ENCODE results near the gene COLEC11. TPM values are rescaled to one million over a fixed set of nuclear protein-coding genes. Genes with fewer than 3 reads are reported as not detected.

Gene COLEC11
- total and polyA plus RNA-seq, 8 donors, result 2.0 to 9.9 (median 3.3) TPM; not detected in 3

DNA sequence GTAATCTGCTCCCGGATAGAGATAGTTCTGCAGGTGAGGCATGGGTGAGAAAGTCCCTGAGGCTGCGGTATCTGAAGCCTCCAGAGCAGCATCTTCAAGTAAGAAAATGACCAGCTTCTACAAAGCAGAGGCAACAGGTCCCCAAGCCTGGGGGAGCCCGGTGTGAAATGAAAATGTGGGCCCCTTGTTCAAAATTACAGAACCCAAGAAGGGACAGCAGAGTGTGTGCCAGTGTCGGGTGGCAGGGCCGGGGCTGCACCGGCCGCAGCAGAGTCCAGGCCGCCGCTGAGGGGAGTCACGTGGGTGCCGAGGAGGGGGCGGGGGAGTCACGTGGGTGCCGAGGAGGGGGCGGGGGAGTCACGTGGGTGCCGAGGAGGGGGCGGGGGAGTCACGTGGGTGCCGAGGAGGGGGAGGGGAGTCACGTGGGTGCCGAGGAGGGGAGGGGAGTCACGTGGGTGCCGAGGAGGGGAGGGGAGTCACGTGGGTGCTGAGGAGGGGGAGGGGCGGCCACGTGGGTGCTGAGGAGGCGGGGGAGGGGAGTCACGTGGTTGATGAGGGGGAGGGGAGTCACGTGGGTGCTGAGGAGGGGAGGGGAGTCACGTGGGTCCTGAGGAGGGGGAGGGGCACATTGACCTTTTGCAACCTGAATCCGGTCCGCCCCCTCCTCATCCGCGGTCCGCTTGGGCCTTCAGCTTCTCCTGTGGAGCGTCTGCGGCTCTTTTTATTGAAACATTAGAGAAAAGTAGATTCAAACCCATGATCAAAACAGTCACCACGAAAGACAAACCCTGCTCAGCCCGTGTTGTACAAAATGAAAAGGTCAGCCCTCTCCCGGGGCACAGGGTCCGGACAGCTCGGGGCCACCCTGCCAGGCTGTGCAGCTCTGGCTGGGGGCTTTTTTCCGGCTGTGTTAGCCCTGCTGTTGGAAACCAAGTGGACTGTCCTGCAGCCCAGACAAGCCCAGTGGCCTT is 10.4 kb downstream of the COLEC11 start:
- TF ChIP-seq POLR2A (IDR thresholded peaks at IDR 0.05), result no peak
- TF ChIP-seq, protein P1, sequence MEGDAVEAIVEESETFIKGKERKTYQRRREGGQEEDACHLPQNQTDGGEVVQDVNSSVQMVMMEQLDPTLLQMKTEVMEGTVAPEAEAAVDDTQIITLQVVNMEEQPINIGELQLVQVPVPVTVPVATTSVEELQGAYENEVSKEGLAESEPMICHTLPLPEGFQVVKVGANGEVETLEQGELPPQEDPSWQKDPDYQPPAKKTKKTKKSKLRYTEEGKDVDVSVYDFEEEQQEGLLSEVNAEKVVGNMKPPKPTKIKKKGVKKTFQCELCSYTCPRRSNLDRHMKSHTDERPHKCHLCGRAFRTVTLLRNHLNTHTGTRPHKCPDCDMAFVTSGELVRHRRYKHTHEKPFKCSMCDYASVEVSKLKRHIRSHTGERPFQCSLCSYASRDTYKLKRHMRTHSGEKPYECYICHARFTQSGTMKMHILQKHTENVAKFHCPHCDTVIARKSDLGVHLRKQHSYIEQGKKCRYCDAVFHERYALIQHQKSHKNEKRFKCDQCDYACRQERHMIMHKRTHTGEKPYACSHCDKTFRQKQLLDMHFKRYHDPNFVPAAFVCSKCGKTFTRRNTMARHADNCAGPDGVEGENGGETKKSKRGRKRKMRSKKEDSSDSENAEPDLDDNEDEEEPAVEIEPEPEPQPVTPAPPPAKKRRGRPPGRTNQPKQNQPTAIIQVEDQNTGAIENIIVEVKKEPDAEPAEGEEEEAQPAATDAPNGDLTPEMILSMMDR (IDR thresholded peaks at IDR 0.05), result no peak
- TF ChIP-seq EP300 (IDR thresholded peaks at IDR 0.05), result no peak
- no peak for TF ChIP-seq POLR2AphosphoS5 (IDR thresholded peaks at IDR 0.05)
- H3K4me3 ChIP-seq, result no peak overlapping the region

DNA sequence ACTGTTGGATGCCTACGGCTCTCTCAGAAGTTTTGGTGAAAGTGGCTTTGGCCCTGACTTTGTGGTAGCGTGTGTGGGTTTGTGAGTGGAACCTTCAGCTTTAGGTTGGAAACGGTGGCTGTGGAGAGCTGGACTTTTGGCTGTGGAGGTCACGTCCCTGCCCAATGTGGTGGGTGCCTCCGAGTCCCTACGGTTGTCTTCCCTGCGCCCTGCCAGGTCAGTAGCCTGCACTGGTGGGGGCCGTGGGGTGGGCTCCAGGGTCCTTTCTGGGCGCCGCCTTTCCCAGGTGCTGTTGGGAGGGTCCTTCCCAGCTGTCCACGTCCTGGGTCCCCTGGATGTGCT is 11.1 kb downstream of the COLEC11 start:
- TF ChIP-seq EP300 (IDR thresholded peaks at IDR 0.05) (no peak), POLR2A (IDR thresholded peaks at IDR 0.05) (no peak), POLR2AphosphoS5 (IDR thresholded peaks at IDR 0.05) (no peak)
- TF ChIP-seq, protein P1 (IDR thresholded peaks at IDR 0.05), result no peak
- H3K4me3 ChIP-seq, result no peak overlapping the region
- peak overlapping the region in 2 of 5 donors; percentile 37 to 49 for H3K27ac ChIP-seq
- no peak for DNase-seq
- 84 to 92% (median 88%) methylated on average over 11 of the region's 11 CpGs for WGBS, 5 donors
- no peaks in the 10 kb centered on the region for H3K36me3 ChIP-seq
- H3K27me3 ChIP-seq, result peaks cover 0 to 3% (median 0%) of the 10 kb centered on the region in 3 donors
- intact Hi-C loops (cut with DNase I; ENCODE audit: low total_unique reads), result no loop called here
- no peaks in the 10 kb centered on the region for H3K9me3 ChIP-seq
- H3K4me1 ChIP-seq, result no peaks in the 10 kb centered on the region

More for the DNA sequence above, 10.4 kb downstream of the COLEC11 start:
- DNase-seq, result no peak
- Histone ChIP-seq H3K9me3 (no peaks in the 10 kb centered on the region), H3K27ac (peak overlapping the region in 2 of 5 donors; percentile 49 to 61), H3K36me3 (no peaks in the 10 kb centered on the region), H3K27me3 (peaks cover 0 to under 1% (median 0%) of the 10 kb centered on the region in 3 donors), H3K4me1 (no peaks in the 10 kb centered on the region)
- intact Hi-C loops (cut with DNase I; ENCODE audit: low total_unique reads), result no loop called here
- WGBS, 5 donors, result 35 to 61% (median 52%) methylated on average over 23 to 41 of the region's 44 CpGs

DNA sequence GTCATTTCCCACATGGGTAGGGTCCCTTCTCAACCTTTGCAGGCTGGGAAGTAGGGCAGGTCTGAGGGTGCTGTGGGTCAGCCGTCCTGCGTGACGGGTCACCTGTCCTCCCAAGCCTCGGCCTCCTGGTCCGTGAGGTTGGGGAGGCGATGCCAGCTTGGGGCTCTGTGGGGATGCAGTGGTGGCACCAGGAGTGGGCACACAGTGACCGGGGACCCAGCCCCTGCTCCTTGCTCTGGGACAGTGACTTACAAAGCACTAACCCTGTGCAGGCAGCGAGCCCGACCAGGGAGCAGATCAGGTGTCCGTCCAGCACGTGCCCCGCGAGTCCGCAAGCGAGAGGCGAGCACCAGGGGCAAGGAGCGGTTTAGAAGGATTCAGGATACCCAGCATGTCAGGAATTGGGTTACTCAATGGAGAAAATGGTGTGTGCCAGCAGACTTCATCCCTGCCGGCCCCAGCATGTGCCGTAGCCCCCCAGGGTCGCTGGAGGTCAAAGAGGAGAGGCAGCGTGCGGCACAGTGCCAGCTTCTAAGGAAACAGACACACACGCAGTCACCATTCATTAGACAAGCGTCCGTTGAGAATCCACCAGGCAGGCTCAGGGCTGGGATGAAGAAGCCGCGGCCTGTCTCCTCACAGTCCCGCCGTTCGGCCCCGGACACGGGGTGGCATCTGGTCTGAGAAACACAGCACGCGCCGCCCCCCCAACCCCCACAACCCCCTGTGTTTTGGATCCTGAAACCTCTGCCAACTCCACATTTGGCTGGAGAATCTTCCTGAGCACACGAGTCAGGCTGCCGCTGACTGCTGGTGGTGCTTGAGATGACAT is 11.7 kb downstream of the COLEC11 start:
- Histone ChIP-seq H3K4me3 (no peak overlapping the region), H3K27me3 (peaks cover 0 to 3% (median 0%) of the 10 kb centered on the region in 3 donors), H3K36me3 (no peaks in the 10 kb centered on the region), H3K27ac (peak overlapping the region in 1 of 5 donors; percentile 35), H3K9me3 (no peaks in the 10 kb centered on the region), H3K4me1 (no peaks in the 10 kb centered on the region)
- WGBS, 5 donors, result 81 to 93% (median 88%) methylated on average over 29 to 37 of the region's 37 CpGs
- TF ChIP-seq EP300 (IDR thresholded peaks at IDR 0.05), result no peak
- no peak for TF ChIP-seq POLR2AphosphoS5 (IDR thresholded peaks at IDR 0.05)
- no peak for TF ChIP-seq POLR2A (IDR thresholded peaks at IDR 0.05)
- TF ChIP-seq, protein P1 (IDR thresholded peaks at IDR 0.05), result no peak
- peak; percentile 22 to 41 for DNase-seq
- intact Hi-C loops (cut with DNase I; ENCODE audit: low total_unique reads), result no loop called here
